Stimulated activated memory B cell treated with anti-CD40 and anti-IgM and Interleukin-4, amounts not matched to agents 10 μg/mL and 1 μg/mL and 100 μg/mL, for 72 hours (primary cell): ENCODE data around the gene PCTP.

Experiments used
- ATAC-seq: fragments of 150-1000 bp; cut with Tn5 transposase; 2 replicates; pipeline ENCODE4 v1.10.0; 2021
- H3K27ac Mint-ChIP-seq: one replicate; pipeline ENCODE4 v1.8.0; 2022; ENCODE audit warnings: mild to moderate bottlenecking, mixed read lengths
- H3K27me3 Mint-ChIP-seq: one replicate; pipeline ENCODE4 v1.8.0; 2022; ENCODE audit warnings: mixed read lengths
- H3K36me3 Mint-ChIP-seq: one replicate; pipeline ENCODE4 v1.8.0; 2022; ENCODE audit warnings: mixed read lengths
- H3K4me1 Mint-ChIP-seq: one replicate; pipeline ENCODE4 v1.8.0; 2022; ENCODE audit warnings: mixed read lengths
- H3K4me3 Mint-ChIP-seq: one replicate; pipeline ENCODE4 v1.8.0; 2022; ENCODE audit warnings: mild to moderate bottlenecking, moderate library complexity, mixed read lengths
- H3K9me3 Mint-ChIP-seq: one replicate; pipeline ENCODE4 v1.8.0; 2022; ENCODE audit warnings: mixed read lengths

The PCTP gene

DNA sequence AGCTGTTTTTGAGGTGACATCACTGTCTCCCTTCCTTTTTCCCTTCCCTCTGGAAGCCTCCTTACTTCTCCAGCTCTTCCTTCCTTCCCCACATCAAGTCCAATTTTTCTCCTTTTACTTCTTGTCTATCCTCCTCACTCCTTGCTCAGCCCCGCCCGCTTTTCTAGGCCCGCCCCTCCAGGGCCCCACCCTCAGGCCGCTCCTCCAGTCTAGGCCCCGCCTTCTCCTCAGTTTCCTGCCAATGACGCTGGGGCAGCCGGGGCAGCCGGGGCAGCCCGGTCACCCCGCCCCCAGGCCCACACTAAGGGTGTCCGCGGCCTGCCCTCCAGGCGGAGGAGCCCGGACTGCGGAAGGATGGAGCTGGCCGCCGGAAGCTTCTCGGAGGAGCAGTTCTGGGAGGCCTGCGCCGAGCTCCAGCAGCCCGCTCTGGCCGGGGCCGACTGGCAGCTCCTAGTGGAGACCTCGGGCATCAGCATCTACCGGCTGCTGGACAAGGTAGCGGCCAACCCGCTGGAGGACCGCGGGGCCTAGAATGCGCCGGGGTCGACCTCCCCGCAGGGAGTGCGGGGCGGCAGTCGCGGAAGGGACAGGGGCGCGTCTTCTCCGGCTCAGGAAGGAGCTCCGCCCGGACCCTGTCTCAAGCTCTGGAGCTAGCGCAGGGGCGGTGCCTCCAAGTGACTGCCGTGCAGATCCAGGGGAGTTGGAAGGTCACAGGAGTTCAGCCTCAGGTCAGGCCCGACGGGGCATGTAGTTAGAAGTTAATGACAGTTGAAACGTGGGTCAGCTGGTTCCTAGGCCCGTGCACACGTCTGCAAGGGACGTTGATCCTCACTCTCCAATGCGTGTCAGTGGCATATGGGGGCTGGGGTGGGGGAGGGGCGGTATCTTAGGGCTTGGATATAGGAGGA lies at the start of gene PCTP:
Gene PCTP, plus strand, starts transcription at position 302 of the 908 bp plus-strand sequence. Its CDS starts 53 bp downstream, at position 355.
- no peaks in the 10 kb centered on the region for H3K9me3 Mint-ChIP-seq
- peaks cover 16% of the 10 kb centered on the region for H3K27me3 Mint-ChIP-seq
- no peaks in the 10 kb centered on the region for H3K36me3 Mint-ChIP-seq
- peak within 1 kb of the TSS; percentile 87 for H3K4me3 Mint-ChIP-seq
- peak within 1 kb of the TSS; percentile 77 for H3K27ac Mint-ChIP-seq
- peaks cover 21% of the 10 kb centered on the region for H3K4me1 Mint-ChIP-seq
- ATAC-seq = peak; percentile 99

DNA sequence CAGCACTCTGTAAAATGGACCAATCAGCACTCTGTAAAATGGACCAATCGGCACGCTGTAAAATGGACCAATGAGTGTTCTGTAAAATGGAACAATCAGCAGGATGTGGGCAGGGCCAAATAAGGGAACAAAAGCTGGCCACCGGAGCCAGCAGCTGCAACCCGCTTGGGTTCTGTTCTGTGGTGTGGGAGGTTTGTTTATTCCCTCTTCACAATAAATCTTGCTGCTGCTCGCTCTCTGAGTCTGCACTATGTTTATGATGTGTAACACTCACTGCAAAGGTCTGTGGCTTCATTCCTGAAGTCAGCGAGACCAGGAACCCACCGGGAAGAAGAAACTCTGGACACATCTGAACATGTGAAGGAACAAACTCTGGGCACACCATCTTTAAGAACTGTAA lies 48.7 kb upstream of the PCTP start:
- no peak for ATAC-seq
- no peak overlapping the region for H3K27ac Mint-ChIP-seq
- peaks cover 32% of the 10 kb centered on the region for H3K27me3 Mint-ChIP-seq
- no peaks in the 10 kb centered on the region for H3K36me3 Mint-ChIP-seq
- H3K4me3 Mint-ChIP-seq = no peak overlapping the region
- H3K9me3 Mint-ChIP-seq = peaks cover 13% of the 10 kb centered on the region
- H3K4me1 Mint-ChIP-seq = no peaks in the 10 kb centered on the region

DNA sequence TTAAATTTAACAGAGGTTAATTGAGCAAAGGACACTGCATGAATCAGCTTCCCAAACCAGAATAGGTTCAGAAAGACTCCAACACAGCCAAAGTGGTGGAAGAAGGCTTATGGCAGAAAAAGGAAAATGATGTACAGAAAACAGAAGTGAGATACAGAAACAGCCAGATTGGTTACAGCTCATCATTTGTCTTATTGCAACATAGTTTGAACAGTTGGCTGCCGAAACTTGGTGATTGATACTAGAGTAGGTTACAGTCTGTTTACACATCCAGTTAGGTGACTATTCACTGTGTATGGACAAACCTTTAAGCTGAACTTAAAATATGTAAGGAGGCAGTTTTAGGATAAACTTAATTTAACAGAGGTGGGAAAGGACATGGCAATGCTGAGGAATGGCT lies 46.5 kb upstream of the PCTP start:
- ATAC-seq = no peak
- Mint-ChIP-seq H3K4me1 (no peaks in the 10 kb centered on the region), H3K27me3 (peaks cover 36% of the 10 kb centered on the region), H3K4me3 (no peak overlapping the region), H3K27ac (no peak overlapping the region), H3K9me3 (peaks cover 13% of the 10 kb centered on the region), H3K36me3 (no peaks in the 10 kb centered on the region)

DNA sequence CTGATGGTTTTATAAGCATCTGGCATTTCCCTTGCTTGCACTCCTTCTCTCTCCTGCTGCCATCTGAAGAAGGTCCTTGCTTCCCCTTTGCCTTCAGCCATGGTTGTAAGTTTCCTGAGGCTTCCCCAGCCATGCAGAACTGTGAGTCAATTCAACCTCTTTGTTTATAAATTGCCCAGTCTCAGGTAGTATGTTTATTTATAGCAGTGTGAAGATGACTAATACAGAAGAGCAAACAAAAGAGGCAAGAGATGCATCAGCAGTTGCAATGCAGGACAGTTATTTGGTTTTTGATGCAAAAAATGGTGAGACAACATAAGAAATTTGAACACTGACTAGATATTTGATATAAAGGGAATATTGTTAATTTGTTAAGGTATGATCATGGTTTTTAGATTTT lies 45.0 kb upstream of the PCTP start:
- H3K9me3 Mint-ChIP-seq = peaks cover 12% of the 10 kb centered on the region

DNA sequence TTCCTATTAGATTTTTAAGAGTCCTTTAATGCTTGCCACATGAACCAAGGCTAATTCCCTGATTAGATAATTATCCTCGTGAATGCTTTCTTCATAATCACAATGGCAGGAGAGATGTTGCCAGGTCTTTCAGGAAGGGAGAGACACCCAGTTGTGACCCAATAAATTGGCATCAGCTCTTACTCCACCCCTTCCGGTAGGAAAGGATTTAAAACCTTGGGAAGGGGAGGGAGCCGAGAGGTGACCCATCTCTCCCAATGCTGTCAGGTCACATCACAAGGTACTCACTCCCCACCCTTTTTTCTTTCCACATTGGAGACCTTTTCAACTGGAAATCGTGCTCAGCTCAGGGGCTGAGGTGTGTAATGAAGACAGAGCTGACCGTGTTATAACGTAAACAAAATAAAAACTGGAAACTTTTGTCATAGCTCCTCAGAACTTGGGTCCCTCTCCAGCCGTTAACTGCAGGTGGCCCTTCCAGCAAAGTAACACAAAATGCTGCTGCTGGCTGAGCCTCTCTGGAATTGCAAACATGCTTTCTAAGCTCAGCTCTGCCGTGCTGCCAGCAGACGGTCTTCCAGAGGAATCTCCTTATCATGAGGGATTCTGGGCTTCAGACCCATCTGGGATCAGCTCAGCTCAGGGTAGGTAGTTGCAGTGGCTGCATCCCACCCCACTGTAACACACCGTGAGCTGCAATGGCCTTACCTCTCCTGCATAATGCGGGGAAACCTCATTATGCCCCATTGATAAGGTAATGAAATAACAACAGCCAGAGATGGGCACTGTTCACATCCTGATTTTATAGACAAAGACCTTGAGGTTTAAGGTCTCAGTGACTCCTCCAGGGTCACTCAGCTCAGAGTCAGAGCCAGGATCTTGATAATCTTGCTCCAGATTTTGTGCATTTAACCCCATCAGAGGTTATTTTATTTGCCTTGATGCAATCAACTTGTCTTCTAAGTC lies 43.8 kb upstream of the PCTP start:
- no peaks in the 10 kb centered on the region for H3K36me3 Mint-ChIP-seq
- no peak overlapping the region for H3K4me3 Mint-ChIP-seq
- H3K27me3 Mint-ChIP-seq = peaks cover 34% of the 10 kb centered on the region
- ATAC-seq = no peak
- peaks cover 3% of the 10 kb centered on the region for H3K9me3 Mint-ChIP-seq
- no peaks in the 10 kb centered on the region for H3K4me1 Mint-ChIP-seq
- H3K27ac Mint-ChIP-seq = no peak overlapping the region

More for the DNA sequence above, 45.0 kb upstream of the PCTP start:
- Mint-ChIP-seq H3K36me3 (no peaks in the 10 kb centered on the region), H3K27ac (no peak overlapping the region), H3K27me3 (peaks cover 37% of the 10 kb centered on the region), H3K4me3 (no peak overlapping the region), H3K4me1 (no peaks in the 10 kb centered on the region)
- ATAC-seq = no peak

DNA sequence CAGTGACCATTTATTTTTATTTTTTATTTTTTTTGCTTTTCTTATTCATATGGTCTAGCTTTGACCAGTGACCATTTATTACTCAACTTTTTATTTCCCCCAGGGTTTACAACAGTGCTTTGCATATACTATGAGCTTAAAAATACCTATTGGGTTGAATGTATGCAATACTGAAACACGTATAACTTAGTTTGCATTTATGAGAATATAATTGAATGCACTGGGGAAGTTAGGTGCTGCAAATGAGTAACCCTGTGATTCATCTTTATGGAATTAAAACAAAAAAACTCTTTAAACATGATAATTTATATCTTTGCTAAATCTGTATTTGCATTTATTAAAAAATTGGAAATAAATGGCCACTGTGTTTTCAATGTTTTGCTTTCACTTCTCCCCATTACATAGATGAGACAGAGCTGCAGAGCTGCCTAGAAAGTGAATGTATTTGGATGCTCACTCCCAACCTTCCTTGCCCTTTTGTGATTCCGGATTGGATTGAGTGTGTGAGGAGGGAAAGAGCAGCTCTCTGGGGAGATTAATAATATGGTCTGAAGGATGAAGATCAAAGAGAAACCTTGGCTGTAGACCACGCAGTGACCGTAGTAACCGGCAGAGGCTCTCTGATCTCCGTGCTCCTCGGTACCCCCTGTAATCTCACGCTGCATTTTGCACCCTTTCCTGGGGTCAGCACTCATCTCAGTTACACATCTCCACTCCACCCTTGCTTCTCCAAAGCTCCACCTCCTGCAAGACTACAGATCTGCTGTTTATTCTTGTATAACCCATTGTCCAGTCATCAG lies 42.5 kb upstream of the PCTP start:
- no peak for ATAC-seq
- Mint-ChIP-seq H3K4me3 (no peak overlapping the region), H3K27me3 (peaks cover 34% of the 10 kb centered on the region), H3K36me3 (no peaks in the 10 kb centered on the region), H3K9me3 (no peaks in the 10 kb centered on the region), H3K27ac (no peak overlapping the region), H3K4me1 (no peaks in the 10 kb centered on the region)

DNA sequence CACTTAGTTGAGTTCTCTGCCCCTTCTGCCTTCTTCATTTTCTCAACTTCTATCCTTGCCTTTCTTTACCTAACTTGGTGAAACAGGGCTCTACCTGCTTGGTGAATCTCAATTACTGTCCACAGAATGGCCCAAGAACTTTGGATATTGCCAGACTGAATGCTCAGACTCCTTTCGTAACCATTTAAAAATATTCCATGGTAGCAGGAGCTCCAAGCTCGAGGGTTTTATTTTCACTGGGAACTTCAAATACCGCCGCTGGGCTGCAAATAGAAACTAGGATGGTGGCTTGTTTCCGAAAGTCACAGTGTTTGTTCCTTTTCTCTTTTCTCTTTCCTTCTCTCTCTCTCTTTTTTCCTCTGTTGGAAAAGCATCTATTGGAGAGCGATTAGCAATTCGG lies 41.4 kb upstream of the PCTP start:
- H3K27ac Mint-ChIP-seq = no peak overlapping the region
- no peak for ATAC-seq
- H3K9me3 Mint-ChIP-seq = no peaks in the 10 kb centered on the region
- no peaks in the 10 kb centered on the region for H3K4me1 Mint-ChIP-seq
- peaks cover 30% of the 10 kb centered on the region for H3K27me3 Mint-ChIP-seq
- H3K4me3 Mint-ChIP-seq = no peak overlapping the region
- H3K36me3 Mint-ChIP-seq = no peaks in the 10 kb centered on the region

DNA sequence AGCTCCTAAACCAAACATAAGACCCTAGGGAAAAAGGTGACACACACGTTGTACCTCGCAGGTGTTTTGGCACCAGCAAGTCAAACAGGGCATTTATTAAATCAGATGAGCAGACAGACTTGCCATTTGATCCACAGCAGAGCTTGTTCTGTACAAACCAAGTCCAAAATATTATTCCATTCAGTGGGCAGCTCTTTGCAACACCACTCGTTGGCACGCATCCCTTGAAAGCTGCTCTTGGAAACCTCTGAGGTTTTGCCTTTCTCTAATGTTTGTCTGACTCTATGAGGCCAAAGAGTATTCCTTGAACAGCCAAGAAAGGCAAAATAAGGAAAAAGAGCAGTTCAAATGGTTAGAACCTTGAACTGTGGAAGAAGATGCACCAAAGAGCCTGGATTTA lies 40.9 kb upstream of the PCTP start:
- Mint-ChIP-seq H3K9me3 (no peaks in the 10 kb centered on the region), H3K4me3 (no peak overlapping the region)

DNA sequence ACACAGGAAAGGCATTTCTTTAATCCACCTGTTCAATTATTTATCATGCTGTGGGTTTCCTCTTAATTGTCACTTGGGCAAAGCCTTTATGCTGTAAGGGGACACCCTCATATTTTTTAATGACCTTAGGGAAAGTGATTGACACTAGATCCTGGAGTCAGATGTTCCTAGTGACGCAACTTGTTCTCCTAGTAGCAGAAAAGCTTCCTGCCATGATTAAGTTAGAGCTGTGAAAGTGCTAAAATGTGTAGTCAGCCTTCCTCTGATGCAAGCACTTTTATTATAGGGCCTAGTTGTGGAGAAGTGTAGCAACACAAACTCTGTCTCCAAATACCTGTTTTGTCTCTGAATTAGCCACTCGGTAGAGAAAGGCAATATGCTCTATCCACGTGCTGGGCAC lies 40.4 kb upstream of the PCTP start:
- ATAC-seq = no peak
- H3K36me3 Mint-ChIP-seq = no peaks in the 10 kb centered on the region

More for the DNA sequence above, 40.9 kb upstream of the PCTP start:
- Mint-ChIP-seq H3K27me3 (peaks cover 25% of the 10 kb centered on the region), H3K4me1 (no peaks in the 10 kb centered on the region), H3K36me3 (no peaks in the 10 kb centered on the region), H3K27ac (no peak overlapping the region)
- no peak for ATAC-seq

DNA sequence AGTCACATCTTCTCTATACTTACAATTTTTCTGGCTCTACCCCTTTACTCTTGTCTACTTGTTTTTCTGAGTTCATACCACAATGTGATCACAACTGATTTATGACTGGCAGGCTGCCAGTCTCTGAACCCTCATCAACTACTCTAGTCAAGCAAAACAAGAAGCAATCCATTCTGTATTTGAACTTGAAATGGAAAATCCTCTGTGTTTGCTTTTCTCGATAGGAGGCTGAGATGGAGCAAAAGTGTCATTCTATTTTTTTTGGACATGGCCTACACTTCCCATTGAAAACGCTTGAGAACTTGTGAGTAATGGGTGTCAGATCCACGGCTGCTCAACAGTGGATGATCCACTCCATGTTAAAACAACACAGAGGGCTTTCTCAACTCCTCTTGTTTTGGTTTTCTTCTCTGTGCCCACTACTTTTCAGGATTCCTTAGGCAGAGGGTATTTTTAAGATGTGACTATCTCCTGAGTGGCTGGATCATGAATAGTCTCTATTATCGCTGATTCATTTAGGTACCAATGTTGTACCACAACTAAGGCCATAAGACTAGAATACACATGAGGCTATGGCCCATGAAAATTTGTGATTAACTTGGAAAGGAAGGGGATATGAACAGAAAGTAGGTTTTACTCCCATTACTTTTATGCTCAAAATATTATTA lies 39.9 kb upstream of the PCTP start:
- no peak overlapping the region for H3K4me3 Mint-ChIP-seq

More for the DNA sequence above, 40.4 kb upstream of the PCTP start:
- peaks cover 24% of the 10 kb centered on the region for H3K27me3 Mint-ChIP-seq
- H3K9me3 Mint-ChIP-seq = no peaks in the 10 kb centered on the region
- no peak overlapping the region for H3K4me3 Mint-ChIP-seq
- H3K4me1 Mint-ChIP-seq = no peaks in the 10 kb centered on the region
- H3K27ac Mint-ChIP-seq = no peak overlapping the region

DNA sequence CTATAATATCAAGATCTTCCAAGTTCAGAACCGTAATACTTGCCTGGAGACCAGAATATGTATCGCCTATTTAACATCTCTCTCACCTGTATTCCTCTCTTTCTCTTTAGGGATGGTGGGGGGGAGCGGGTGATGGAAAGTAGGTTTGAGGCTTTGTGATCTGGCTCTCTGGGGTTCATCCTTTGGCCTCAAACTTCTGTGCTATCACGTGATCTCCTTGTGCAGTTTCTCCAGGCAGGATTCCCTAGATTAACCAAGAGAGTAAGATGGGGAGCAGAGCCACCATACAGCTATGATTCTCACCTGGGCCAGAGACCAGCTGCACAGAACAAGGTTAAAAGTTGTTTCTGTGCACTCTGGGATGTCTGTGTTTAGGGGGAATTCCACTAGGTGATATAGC lies 33.4 kb upstream of the PCTP start:
- Mint-ChIP-seq H3K27me3 (peaks cover 21% of the 10 kb centered on the region), H3K4me1 (no peaks in the 10 kb centered on the region), H3K4me3 (no peak overlapping the region), H3K9me3 (no peaks in the 10 kb centered on the region), H3K27ac (no peak overlapping the region), H3K36me3 (no peaks in the 10 kb centered on the region)
- no peak for ATAC-seq

More for the DNA sequence above, 39.9 kb upstream of the PCTP start:
- Mint-ChIP-seq H3K36me3 (no peaks in the 10 kb centered on the region), H3K27ac (no peak overlapping the region), H3K4me1 (no peaks in the 10 kb centered on the region), H3K9me3 (no peaks in the 10 kb centered on the region), H3K27me3 (peaks cover 24% of the 10 kb centered on the region)
- ATAC-seq = no peak

DNA sequence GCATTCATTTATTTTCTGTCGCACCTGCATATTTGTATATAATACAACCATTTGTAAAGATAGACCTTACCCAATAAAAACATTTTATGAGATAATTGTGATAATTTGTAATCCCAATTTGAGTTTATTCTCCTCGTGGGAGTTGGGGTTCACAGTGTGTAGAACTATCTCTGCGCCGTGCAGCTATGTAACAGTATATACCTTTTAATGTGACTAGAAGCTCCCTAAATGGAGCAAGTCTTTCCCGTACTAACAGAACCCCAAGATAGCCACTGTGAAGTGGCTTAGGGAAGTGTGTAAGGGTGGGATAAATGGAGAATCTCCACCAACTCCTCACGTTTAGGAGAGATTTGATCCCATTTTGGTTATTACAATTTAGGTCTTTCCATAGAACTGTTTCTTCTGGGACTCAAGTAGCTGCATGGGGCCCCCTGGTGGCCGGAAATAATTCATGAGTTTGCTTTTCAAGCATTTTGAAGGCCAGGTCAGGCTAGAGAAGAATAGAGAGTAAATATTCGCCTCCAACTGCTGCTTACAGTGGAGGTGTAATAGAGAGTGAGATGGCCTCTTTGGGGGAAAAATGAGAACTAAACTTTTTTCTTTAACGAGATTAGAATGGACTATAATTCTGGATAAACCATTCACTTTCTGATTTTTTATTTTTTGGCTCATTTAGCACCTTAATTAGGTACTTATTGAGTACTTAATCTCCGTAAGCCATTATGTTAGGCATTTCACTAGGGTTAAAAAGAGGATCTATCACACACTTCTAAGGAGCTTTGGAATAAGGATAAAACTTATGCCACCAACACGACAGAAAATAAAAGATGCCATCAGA lies 32.7 kb upstream of the PCTP start:
- Mint-ChIP-seq H3K4me3 (no peak overlapping the region), H3K36me3 (no peaks in the 10 kb centered on the region), H3K4me1 (peaks cover 7% of the 10 kb centered on the region)

DNA sequence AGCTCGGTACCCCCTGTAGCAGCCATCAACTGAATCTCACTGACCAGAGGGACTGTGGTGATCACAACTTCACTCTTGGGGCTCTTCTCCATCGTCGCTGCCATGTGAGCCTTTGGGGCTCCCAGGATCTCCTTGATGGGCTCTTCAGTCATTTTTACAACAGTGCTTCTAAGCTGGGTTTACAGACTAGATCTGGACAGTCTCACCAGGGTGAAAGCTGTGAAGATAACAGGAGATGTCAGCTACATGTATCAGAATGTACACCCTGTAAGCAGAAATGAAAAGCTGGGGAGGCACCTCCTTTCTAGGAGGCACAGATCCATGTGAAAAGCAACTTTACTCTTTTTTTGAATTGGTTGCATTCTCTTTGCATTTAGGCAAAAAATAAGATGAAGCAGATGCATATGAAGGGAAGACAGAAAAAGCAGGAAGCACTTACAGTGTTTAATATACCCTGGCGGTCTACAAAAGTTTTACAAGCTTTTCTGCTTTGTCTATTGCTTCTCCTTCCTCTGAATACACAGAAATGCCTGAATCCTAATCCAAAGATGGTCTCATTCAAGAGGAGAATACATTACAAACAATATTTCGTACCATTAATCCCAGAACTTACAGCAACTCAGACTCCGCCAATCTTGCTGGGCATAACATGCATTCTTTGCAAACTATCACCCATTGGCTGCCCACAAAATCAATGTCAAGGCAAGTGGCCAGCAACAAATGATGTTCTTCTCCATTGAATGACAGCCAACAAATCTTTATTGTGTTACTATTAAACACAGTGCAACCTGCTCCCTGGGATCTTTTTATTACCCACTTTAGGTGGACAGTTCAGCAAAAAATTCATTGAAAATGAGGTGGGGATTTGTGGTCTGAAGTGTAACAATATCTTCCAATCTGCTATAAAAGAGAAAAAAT lies 29.7 kb upstream of the PCTP start:
- H3K4me1 Mint-ChIP-seq = peaks cover 14% of the 10 kb centered on the region
- H3K27me3 Mint-ChIP-seq = peaks cover 42% of the 10 kb centered on the region
- H3K9me3 Mint-ChIP-seq = no peaks in the 10 kb centered on the region
- H3K36me3 Mint-ChIP-seq = no peaks in the 10 kb centered on the region
- no peak overlapping the region for H3K4me3 Mint-ChIP-seq
- no peak for ATAC-seq
- H3K27ac Mint-ChIP-seq = no peak overlapping the region

More for the DNA sequence above, 32.7 kb upstream of the PCTP start:
- ATAC-seq = no peak
- no peaks in the 10 kb centered on the region for H3K9me3 Mint-ChIP-seq
- H3K27me3 Mint-ChIP-seq = peaks cover 28% of the 10 kb centered on the region
- no peak overlapping the region for H3K27ac Mint-ChIP-seq
